HL-60/S4 treated with phorbol 12-myristate 13-acetate at 8.2 ng/mL for 4 days and 3 days (cell line): ENCODE data around the gene TEX54.

ENCODE experiments used
- in situ Hi-C: fragments of 300-500 bp; cut with MboI; formaldehyde crosslinking; loops from 2 replicates; pipeline ENCODE4 v1.15.0; 2022; ENCODE audit warnings: low sequenced_read_pairs

TEX54 gene

DNA sequence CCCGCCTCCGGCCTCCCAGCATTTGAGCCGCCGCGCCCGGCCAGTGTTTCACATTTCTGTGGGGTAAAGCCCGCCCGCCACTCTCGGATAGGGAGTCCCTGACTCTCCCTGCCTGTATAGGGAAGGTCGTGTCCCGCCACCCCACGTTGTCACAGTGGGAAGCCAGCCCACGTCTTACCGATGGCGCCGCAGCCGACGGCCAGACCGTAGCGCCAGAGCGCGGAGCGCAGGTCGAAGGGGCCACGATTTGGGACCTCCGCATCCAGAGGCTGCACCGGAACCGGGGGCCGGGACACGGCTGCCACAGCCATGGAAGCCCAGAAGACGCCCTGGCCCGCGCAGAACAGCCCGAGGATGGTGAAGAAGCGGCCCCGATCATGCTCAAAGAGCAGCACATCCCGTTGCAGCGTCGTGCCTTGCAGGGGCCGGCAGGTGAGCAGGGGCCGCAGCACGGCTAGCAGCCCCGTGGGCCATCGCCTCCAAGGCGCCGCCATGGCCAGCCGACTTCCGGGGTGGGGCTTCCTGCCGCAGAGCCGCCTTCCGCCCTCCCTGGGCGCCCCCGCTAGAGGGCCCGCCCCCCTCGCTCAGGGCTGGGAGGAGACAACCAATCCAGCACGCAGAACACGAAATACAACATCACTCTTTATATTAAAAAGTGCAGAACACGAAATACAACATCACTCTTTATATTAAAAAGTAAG is 41.0 kb downstream of the TEX54 start, which contains the start of gene TMEM223:
Gene TMEM223, minus strand, starts transcription at position 506 of the 701 bp plus-strand sequence. Its CDS starts 12 bp downstream, at position 494.
- in situ Hi-C loops = no loop called here

- in situ Hi-C loops = no loop called here
Observed at GRCh38 chr11:62789576-62789975, 43.1 kb downstream of the TEX54 start.

DNA sequence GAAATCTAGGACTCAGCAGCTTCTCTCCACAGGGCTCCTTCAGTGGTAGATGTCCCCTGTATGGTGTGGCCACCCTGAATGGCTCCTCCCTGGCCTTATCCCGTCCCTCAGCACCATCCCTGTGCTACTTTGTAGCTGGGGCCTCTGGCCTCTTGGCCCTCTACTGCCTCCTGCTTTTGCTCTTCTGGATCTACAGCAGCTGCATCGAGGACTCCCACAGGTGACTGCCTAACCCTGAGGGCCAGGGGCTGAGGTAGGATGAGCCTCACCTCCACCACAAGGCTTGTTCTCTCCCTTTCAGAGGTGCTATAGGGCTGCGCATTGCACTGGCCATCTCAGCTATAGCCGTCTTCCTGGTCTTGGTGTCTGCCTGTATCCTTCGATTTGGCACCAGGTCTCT is 43.6 kb downstream of the TEX54 start:
- in situ Hi-C loops = no loop called here

GRCh38 chr11:62787005-62787759 is 45.5 kb downstream of the TEX54 start, which contains the start of gene TMEM179B:
TMEM179B (plus strand) TSS chr11:62787402; CDS start chr11:62787432, 30 bp downstream.
- in situ Hi-C loops = no loop called here

GRCh38 chr11:62786318-62787004 is 46.2 kb downstream of the TEX54 start:
- in situ Hi-C loops = no loop called here

GRCh38 chr11:62782753-62783152 is 49.9 kb downstream of the TEX54 start:
- in situ Hi-C loops = no loop called here
